Body of pancreas (tissue), 4 donors: ENCODE data around the gene NDUFAF7. TPM values are rescaled to one million over a fixed set of nuclear protein-coding genes. Genes with fewer than 3 reads are reported as not detected.

ENCODE experiments used
- ATAC-seq: fragments of 150-250 bp; one replicate; pipeline ENCODE4 v1.9.1; 2016
- DNase-seq, 4 donors: peaks; one replicate each; pipeline ENCODE4 v3.0.0-alpha.2; 2019
- H3K27ac ChIP-seq, 4 donors: fragments of 200-600 bp; sonication (generic); 1 replicate in 3 of 4; 2 replicates in 1 of 4; pipeline versions ENCODE4 v1.5.1 to v1.6.1; 2016 to 2019; ENCODE audit warnings: mild to moderate bottlenecking in 1 of 4, mixed read lengths in 1 of 4, moderate library complexity in 1 of 4
- H3K27me3 ChIP-seq, 2 donors: fragments of 200-600 bp; sonication (generic); one replicate each; pipeline ENCODE4 v1.6.0; 2016; ENCODE audit warnings: mild to moderate bottlenecking in 1 of 2
- H3K36me3 ChIP-seq, 2 donors: fragments of 200-600 bp; sonication (generic); replicated peaks in 1 of 2; 2 replicates each; pipeline ENCODE4 v1.5.1; 2016; ENCODE audit warnings: low read depth in 2 of 2; ENCODE audit not compliant: insufficient read depth in 1 of 2
- H3K4me1 ChIP-seq: fragments of 200-600 bp; sonication (generic); one replicate; pipeline ENCODE4 v1.6.0; 2016
- H3K4me3 ChIP-seq, 2 donors: fragments of 200-600 bp; sonication (generic); 1 replicate in 1 of 2; 2 replicates in 1 of 2; pipeline ENCODE4 v1.5.1; 2016 to 2019
- H3K9me3 ChIP-seq, 3 donors: fragments of 200-600 bp; sonication (generic); 1 replicate in 2 of 3; 2 replicates in 1 of 3; pipeline ENCODE4 v1.5.1; 2016
- CTCF ChIP-seq, 7 experiments: fragments of 450-650 bp in 4 of 7; fragments of 200-600 bp in 3 of 7; sonication (generic) in 3 of 7; IDR thresholded peaks; one replicate each; pipeline ENCODE4 v1.5.1; 2016 to 2019; ENCODE audit warnings: antibody characterized with exemption in 7 of 7
- POLR2A ChIP-seq, 3 donors: fragments of 450-650 bp; IDR thresholded peaks; one replicate each; pipeline ENCODE4 v1.6.1; 2016; ENCODE audit warnings: antibody characterized with exemption in 3 of 3, mild to moderate bottlenecking in 2 of 3
- WGBS, 2 donors: methylation state at CpG; one replicate each; pipeline ENCODE4 v1.1.5; 2017; 5-methylcytosine and 5-hydroxymethylcytosine counted together
- intact Hi-C: fragments of 100-400 bp; cut with DNase I; formaldehyde crosslinking; loops from one replicate; pipeline ENCODE4 v1.15.1; 2023
- total RNA-seq, 2 donors: library from RNA; depleted of rRNA; stranded (reverse); fragments of >200 nt; gene quantifications; one replicate each; pipeline ENCODE4 v1.1.0, GENCODE V29; 2016

NDUFAF7 gene
- total RNA-seq, 2 donors from 2014 or later: 12.2 to 18.5 TPM

- TF ChIP-seq POLR2A (IDR thresholded peaks at IDR 0.05): no peak
- TF ChIP-seq CTCF (IDR thresholded peaks at IDR 0.05): no peak
- 84 to 93% methylated on average over 4 of the region's 4 CpGs for WGBS, 2 donors
- Histone ChIP-seq H3K9me3 (no peaks in the 10 kb centered on the region), H3K27ac (no peak overlapping the region), H3K4me1 (no peaks in the 10 kb centered on the region), H3K36me3 (peaks cover 2 to 25% of the 10 kb centered on the region in 2 donors), H3K4me3 (no peak overlapping the region), H3K27me3 (no peaks in the 10 kb centered on the region)
- DNase-seq (no peak), ATAC-seq (no peak)
- intact Hi-C loops: no loop called here
These were observed 12.0 kb downstream of the NDUFAF7 start for GRCh38 chr2:37243435-37243834.

- Histone ChIP-seq H3K36me3 (peaks cover 3 to 25% of the 10 kb centered on the region in 2 donors), H3K9me3 (no peaks in the 10 kb centered on the region), H3K27me3 (no peaks in the 10 kb centered on the region), H3K27ac (no peak overlapping the region), H3K4me1 (no peaks in the 10 kb centered on the region), H3K4me3 (no peak overlapping the region)
- intact Hi-C loops: no loop called here
- DNase-seq (no peak), ATAC-seq (no peak)
- TF ChIP-seq POLR2A (IDR thresholded peaks at IDR 0.05) (no peak), CTCF (IDR thresholded peaks at IDR 0.05) (no peak)
- 60 to 62% methylated on average over 4 of the region's 4 CpGs for WGBS, 2 donors
These were observed 12.6 kb downstream of the NDUFAF7 start for GRCh38 chr2:37244017-37244416.

- Histone ChIP-seq H3K9me3 (no peaks in the 10 kb centered on the region), H3K36me3 (peaks cover 3 to 24% of the 10 kb centered on the region in 2 donors), H3K27me3 (no peaks in the 10 kb centered on the region), H3K4me3 (no peak overlapping the region), H3K4me1 (no peaks in the 10 kb centered on the region), H3K27ac (no peak overlapping the region)
- 86 to 95% methylated on average over 3 of the region's 3 CpGs for WGBS, 2 donors
- no peak for DNase-seq
- intact Hi-C loops: no loop called here
- ATAC-seq: no peak
- TF ChIP-seq CTCF (IDR thresholded peaks at IDR 0.05): no peak
- TF ChIP-seq POLR2A (IDR thresholded peaks at IDR 0.05): no peak
These were observed 13.3 kb downstream of the NDUFAF7 start for GRCh38 chr2:37244755-37245154.

- no peak for ATAC-seq
- intact Hi-C loops: no loop called here
- Histone ChIP-seq H3K4me3 (no peak overlapping the region), H3K4me1 (no peaks in the 10 kb centered on the region), H3K27me3 (no peaks in the 10 kb centered on the region), H3K36me3 (peaks cover 3 to 28% of the 10 kb centered on the region in 2 donors), H3K27ac (no peak overlapping the region), H3K9me3 (no peaks in the 10 kb centered on the region)
- TF ChIP-seq POLR2A (IDR thresholded peaks at IDR 0.05) (no peak), CTCF (IDR thresholded peaks at IDR 0.05) (no peak)
- no peak for DNase-seq
These were observed 14.7 kb downstream of the NDUFAF7 start for GRCh38 chr2:37246205-37246604.

GRCh38 chr2:37250869-37251740 lies 19.6 kb downstream of the NDUFAF7 start:
- Histone ChIP-seq H3K4me3 (no peak overlapping the region), H3K27ac (no peak overlapping the region), H3K27me3 (no peaks in the 10 kb centered on the region), H3K4me1 (no peaks in the 10 kb centered on the region), H3K9me3 (no peaks in the 10 kb centered on the region), H3K36me3 (peaks cover 3 to 22% of the 10 kb centered on the region in 2 donors)
- intact Hi-C loops: no loop called here
- DNase-seq (no peak), ATAC-seq (no peak)
- WGBS, 2 donors: 73 to 79% methylated on average over 5 of the region's 5 CpGs
- TF ChIP-seq POLR2A (IDR thresholded peaks at IDR 0.05) (no peak), CTCF (IDR thresholded peaks at IDR 0.05) (no peak)
